Limb (tissue), 2 donors: Measurements from ENCODE around the gene ACOX3.
A peak's percentile ranks its signal among the peaks of the same experiment; 100 is the strongest.
"Not testable (repeated sequence)": the region's sequence is repeated elsewhere in the genome, so short reads cannot be mapped to it uniquely, and the experiment has no call there.

Source experiments
- DNase-seq, 2 donors: peaks; one replicate each; pipeline ENCODE4 v3.0.0-alpha.2; 2016; ENCODE audit errors: extremely low spot score in 2 of 2

Gene ACOX3

DNA sequence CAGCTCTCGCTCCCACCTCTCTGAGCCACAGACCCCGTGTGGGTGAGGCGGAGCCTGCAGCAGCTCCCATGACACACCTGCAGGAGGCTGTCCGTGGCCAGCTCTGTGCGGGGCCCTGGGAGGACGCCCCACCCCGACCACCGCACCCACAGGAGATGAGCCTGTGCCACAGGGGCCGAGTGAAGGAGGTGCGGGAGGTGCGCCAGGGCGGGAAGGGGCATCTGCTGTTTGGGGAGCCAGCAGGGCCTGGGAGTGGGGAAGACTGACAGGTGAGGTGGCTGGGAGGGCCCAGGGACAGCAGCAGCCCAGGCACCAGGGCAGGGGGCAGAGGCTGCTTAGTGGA lies 52.0 kb downstream of the ACOX3 start:
- no peak for DNase-seq

DNA sequence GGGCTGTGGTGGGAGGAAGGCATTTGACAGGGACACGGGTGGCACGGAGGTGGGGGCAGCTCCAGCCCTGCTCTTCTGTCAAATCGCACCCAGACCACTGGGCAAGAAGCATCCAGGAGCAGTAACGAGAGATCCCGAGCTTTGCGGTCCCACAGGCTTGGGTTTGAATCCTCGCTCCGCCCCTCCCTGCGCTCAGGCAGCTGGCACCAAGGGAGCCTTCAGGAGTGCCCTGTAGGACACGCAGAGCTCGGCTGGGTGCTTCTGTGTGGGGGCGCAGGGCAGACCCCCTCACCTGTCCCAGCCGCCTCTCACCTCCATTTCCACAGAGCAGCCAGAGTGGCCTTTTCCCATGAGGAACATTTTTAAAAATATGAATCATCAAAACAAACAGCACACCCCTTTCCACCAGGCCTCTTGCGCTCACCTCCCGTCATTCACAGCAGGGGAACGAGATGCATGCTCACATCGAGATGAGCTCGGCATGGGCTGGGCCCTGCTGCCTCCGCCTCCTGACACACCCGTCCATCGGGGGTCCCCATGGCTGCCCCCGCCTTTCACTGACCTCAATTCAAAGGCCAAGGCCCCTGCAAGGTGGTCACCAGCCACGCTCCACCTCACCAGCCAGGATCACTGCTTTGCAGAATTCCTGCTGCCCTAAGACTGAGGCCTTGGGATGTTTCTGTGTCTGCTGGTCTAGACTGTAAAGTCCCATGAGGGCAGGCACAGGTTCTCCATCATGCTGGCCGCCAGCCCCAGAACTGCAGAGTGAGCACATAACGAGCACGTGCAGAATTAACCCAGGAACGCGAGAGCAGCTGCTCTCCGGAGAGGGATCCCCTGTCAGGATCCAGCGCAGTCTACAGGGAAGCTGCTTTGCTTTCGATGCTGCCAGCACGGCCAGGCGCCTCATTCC lies 52.7 kb downstream of the ACOX3 start:
- no peak for DNase-seq

DNA sequence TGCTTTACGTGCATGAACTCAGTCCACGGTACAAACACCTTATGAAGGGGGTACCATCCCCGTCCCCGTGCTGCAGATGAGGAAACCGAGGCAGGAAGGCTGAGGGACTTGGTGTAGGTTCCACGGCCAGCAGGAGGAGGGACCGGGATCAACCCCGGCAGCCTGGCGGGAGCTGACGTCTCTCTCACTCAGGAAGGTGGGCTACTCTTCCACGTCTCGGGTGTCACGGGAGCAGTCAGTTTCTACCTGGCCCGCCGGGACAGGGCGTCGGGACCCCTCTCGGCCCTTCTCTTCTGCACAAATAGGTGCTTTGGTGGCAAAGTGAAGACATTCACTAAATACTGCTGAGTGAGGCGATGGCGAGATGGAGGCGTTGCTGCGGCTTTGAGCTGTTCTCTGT lies 53.3 kb downstream of the ACOX3 start:
- DNase-seq, result no peak

DNA sequence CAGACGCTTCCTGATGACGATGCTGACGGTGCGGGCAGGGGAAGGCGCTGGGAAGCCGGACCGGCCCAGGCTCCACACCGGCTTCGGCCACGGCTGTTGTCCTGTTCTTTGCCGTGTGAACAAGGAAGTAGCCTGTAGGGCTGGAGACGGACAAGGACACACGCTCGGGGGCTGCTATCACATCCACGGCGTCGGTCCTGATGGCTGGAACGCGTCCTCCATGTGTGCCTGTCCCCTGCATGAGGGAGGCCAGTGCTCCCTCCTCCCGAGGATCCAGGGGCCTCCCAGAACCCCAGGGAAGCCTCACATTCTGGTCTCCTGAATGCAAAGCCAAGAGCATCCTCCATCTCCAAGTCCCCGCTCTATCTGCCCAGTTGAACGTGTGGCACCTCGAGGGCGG lies 53.8 kb downstream of the ACOX3 start:
- DNase-seq, result no peak

DNA sequence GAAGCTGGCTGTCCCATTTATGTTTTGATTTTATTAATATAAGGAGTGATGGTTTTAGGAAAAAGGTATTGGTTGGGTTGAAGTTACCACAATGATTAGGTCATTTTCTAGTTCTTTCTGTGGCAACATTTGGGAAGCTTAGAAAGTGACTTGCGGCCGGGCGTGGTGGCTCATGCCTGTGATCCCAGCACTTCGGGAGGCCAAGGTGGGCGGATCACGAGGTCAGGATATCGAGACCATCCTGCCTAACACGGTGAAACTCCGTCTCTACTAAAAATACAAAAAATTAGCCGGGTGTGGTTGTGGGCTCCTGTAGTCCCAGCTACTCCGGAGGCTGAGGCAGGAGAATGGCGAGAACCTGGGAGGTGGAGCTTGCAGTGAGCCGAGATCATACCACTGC lies 54.4 kb downstream of the ACOX3 start:
- DNase-seq, result not testable (repeated sequence)

DNA sequence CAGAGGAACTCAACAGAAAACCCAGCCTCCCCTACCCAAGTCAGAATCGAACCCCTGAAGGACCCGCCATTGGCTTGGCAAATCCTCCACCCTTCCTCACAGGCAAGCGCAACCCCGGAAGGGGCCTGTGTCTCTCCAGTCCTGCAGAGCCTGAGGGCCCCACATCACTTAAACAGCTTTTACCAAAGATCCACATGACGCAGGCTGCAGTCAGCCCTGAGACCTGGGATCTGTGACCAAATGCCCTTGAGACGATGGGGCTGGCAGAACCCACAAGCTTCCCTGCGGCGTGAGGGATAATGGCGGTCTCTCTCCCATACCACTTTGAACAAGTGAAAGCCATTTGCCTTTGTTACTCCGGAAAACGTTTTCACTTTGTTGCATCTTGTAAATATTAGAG lies 54.9 kb downstream of the ACOX3 start:
- no peak for DNase-seq

DNA sequence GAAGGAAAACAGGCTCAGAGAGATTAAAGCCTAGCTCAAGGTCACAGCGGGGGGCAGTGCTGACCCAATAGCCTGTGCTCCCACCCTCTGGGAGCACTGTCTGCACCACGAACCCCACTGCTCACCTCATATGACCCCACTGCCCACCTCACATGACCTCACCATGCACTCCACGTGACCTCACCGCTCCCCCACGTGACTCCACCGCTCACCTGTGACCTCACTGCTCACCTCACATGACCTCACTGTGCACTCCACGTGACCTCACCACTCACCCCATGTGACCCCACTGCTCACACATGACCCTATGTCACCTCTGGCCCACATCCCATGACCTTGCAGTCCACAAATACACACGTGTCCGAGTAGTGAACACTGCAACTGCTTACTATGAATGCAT lies 55.4 kb downstream of the ACOX3 start:
- no peak for DNase-seq

DNA sequence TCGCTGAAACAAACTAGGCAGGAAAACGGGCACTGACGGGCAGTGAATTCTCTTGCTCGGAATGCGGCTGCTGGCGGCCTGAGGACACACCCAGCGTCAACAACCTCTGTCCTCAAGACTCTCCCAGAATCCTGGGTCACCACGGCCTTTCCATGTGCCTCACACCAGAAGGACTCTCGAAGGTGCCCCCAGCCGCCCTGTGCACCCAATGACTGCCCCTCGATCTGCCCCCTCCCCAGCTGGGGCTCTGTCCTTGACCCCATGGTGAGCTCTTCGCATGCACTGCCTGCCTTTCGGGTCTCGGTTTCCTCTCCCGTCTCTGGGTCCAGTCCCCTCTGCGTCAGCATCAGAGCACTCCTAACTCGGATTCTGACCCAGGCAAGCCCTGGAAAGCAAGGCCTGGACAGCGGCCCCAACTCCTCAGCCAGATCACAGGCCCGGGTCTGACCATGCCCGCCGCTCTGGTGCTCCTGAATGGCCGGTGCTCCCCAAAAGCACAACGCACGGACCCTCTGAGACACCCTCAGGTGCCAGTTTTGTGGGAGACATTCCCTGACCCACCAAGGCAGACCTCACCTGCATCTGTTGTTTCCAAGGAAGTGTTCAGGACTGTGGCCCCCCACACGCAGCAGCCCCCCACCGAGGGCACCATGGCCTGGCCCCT lies 56.0 kb downstream of the ACOX3 start:
- DNase-seq, result no peak

DNA sequence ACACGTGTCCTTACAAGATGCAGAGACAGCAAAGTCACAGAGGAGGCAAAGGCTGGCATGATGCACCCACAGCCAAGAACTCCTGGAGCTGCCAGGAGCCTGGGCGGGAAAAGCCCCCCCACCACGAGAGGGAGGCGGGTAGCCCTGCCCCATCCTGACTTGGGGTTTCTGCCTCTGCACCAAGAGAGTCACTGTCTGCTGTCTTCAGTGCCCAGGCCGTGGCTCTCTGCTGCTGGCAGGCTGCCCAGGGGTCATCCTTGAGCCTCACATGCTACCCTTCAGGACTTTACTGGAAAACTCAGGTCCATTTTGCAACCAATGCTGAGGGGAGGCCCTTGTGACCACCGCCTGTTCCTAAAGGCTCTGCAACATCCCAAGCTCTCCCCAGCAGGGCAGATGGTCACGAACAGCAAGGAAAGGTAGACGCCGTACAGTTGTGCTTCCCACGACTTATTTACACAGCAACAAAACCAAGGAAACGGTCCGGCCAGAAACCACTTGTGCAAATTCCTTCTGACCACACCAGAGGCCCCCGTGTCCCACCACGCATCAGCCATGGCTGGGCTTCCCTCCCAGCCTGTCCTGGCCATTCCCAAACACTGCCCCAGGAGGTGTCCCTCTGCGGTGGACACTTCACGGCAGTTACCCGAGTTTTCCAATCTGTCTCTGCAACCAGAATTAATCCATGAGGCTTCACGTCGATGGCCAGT lies 56.9 kb downstream of the ACOX3 start:
- DNase-seq, result peak in 1 of 2 donors; percentile 58

DNA sequence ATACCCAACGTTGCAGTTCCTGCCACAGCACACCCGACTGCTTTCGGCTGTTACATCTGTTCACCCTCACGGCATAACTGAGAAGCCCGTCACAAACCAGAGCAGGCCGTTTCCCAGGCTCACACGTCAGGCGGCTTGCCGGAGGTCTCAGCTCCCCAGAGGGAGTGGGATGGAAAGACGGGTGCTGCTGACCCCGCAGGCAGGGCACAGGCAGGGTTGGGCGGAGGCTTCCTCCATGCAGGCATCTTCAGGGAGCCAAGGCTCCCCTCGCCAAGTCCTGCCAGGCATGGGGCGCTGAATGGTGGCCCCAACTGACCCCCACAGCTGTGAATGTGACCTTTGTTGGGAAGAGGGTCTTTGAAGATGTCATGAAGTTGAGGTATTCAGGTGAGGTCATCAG lies 57.5 kb downstream of the ACOX3 start:
- DNase-seq, result no peak

DNA sequence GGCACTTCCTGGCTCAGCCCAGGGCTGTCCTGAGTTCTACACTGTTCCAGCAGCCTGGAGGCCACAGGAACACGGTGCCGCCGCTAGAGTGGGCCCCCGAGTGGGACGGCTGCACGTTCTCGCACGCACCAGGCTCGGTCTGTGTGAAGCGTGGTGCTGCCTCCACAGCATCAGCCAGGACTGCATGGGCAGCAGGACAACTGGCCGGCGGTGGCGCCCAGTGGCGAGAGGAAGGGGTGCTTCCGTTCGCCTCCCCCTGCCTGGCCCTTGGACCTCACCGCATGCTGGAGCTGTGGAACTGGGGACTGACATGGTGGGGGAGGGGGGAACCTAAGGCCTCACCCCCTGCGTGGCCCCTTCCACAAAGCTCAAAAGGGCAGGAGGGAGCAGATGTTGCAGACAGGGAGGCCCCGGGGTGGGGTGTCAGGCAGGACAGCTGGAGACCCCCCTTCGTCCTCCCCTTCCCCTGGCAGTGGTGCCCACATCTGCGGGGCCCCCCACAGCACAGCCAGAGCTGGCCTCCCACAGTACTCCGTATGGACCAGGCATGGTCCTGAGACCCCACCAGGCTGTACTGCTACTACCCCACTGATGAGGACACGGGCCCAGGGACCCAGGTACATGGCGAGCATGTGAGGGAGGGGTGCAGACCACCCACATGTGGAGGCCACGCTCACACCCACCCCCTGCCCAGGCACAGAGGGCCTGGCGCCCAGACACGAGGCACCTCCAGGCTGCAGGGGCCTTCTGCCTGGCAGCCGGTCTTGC lies 58.5 kb downstream of the ACOX3 start:
- no peak for DNase-seq

DNA sequence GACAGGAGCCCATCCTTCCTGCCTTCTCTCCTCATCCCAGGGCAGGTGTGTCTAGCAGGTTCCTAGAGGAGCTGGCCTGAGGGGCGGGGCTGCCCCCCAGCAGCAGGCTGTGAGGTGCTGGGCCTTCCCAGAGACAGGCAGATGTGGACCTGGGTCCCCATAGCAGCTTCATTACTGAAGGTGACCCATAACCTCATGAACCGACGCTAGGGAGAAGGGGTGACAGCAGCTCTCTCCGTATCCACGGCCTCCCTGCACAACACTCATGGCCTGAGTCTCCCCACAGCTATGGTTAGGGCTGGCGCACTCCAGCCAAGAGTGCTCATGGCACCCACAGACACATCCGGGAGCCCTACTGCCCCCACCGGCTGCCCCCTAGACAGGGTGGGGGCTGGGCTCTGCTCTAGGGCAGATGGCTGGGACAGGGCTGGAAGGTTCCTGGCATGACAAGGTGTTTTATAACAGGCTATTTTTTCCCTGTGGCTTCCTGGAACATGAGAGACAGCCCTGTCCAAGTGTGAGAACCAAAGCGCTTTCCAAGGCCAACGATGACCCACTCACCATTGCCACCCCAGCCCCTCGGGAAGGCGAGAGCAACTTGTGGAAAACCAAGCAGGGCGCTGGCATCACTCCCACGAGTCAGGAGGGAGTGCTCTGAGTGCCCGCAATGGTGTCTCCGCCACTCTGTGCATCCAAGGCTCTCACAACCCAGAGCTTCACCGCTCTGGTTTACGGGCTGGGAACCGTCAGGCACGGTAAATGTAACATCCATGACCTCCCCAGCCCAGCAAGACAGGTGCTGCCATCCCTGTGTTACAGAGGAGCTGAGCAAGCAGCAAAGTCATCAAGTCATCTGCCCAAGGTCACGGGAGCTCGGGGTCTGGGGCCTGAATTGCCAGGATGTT lies 59.8 kb downstream of the ACOX3 start:
- no peak for DNase-seq

DNA sequence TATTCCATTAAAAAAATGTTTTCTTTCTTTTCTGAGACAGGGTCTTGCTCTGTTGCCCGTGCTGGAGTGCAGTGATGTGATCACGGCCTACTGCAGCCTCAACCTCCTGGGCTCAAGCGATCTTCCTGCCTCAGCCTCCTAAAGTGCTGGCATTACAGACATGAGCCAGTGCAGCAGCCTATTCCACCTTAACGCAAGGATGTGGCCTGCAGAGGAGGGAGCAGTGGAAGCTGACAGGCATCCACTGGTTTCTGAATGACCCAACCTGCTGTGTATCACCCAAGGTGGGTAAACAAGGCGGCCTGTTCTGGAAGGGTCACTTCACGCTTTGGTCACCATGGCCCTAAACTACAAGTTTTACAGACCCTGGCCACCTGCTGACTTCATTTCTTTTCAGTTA lies 60.8 kb downstream of the ACOX3 start:
- no peak for DNase-seq

DNA sequence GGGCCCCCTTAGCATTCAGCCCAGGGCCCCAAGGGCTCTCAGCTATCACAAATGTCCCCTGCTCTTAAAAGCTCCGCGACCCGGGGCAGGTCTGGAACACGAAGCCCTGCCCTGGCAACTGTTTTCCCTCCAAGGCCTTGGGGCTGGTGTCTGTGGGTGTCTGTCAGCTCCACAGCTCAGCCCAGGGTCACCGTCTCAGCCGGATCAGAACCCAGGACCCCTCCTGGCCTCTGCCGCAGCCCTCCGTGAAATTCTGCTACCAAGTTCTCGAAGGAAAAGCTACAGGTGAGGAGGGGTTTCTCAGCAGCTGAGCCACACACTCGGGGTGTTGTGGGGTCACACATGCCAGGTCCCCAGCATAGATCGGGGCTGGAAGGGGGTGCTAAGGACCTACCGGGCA lies 61.2 kb downstream of the ACOX3 start:
- no peak for DNase-seq

DNA sequence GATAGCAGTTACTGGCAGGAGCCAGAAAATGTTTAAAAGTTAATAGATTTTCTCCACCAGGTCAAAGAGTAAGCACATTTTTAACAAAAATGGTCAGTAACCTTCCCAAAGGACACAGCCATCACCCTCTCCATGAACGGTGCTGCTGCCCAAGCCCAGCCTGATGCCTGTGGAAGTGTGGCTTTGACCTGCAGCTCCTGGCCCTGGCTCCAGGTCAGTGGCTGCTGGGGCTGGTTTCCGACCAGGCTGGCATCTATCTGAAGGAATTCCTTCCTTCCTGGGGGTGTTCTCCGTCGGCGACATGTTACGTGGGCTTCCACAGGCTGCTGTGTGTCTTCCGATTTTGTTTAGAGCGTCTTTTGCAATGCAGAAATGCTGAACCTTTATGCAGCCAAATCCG lies 61.7 kb downstream of the ACOX3 start:
- no peak for DNase-seq

DNA sequence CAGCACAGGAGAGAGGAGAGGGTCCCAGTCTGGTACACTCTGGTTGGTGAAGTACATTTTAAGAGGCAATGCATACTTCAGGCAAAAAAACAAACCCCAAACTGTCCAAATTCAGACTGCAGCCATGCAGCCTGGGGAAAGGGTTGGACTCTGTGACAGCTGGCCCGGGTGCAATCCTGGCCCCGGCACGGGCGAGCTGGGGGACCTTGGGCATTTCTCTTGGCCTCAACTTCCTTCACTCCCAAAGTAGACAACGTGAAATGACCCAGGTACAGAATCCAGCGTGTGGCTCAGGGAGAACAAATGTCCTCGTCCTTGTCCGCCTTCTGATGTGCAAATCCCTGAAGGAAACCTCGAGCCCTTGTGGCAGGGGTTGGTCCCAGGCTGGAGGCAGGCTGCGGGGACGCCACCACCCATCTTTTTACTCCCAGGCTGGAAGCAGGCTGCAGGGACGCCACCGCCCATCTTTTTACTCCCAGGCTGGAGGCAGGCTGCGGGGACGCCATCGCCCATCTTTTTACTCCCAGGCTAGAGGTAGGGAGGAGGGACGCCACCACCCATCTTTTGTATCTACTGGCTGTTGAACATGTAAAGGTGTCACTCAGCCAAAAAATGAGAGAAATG lies 62.3 kb downstream of the ACOX3 start:
- no peak for DNase-seq

DNA sequence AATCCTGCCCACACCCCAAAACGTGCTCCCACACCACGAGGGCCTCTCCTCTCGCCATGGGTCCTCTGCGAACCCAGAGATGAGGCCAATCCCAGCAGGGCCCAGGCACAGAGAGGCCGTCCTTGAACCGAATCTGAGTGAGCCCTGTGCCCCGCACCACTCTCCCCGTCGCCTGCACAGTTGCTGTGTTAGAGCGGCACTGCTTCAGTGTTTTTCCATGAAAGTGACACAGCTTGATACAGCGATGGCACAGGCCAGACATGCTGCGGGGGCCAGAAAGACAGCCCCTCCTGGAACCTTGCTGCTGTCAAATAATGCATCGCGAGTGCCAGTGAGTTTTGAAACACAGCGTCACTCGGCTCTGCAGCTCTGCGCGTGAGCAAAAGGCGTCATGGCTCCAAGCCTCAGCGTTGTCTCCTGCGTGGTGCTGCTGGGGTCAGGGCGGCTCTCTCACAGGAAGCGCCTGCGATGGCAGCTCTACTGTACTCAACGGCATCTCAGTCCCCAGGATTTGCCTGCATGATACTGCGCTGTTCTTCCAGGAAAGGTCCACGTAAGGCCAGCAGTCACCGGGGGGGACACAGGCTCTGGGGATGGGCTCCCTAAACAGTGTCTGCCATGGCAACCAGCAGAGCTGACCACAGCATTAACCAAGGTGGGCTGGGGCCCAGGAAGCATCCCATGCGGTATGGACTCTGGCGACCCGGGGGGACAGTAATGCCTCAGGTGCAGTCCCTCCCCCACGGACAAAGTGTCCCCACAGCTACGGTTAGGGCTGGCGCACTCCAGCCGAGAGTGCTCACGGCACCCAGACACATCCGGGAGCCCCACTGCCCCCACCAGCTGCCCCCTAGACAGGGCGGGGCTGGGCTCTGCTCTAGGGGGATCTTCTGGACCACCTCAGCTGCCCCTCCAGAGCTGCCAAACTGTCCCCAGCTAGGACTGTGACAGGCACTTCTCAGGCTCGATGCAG lies 63.1 kb downstream of the ACOX3 start:
- no peak for DNase-seq

DNA sequence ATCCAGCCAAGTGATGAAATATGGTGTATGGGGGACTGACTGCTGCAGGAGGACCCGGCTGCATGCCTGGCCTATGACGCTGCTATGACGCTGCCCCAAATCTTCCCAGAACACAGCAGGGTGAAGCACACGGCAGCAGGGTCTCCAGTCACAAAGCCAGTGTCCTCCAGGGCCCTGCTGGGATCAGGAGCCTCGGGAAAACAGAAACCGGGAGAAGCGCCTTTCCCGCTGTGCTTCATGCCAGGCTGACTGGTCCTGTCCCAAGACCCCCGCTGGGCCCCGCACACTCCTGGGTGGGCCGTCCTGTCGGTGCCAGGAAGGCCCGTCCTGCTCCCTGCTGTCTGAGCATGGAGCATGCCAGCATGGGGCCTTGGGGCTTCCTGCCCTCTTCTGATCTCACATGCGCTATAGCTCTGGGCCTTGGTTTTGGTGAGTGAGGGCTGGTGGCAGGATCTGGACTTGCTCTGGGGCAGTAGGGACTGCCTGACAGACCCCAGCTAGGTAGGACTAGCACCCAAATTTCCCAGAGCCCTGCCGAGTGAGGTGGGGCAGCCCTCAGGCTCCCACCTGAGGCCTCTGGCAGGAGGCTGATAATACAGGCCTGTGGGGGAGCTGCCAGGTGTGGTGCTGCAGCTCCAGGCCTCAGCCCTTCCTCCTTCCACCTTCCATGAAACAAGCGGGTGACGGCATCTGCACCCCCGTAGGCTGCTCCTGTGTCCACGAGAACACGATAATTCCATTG lies 64.0 kb downstream of the ACOX3 start:
- DNase-seq, result no peak
